ENCODE data around the gene BCAS4.

The BCAS4 gene

GRCh38 chr20:50842821-50843220 lies 48.0 kb downstream of the BCAS4 start:
- Histone ChIP-seq H3K9me3 (ENCODE audit: control insufficient read depth, low read length) (no peaks in the 10 kb centered on the region), H3K27me3 (ENCODE audit: control insufficient read depth, insufficient read depth, low read length, poor library complexity, severe bottlenecking) (no peaks in the 10 kb centered on the region), H3K4me3 (ENCODE audit: insufficient read depth, low read depth, low read length) (no peak overlapping the region), H3K27ac (ENCODE audit: insufficient read depth, low read depth, low read length, poor library complexity, severe bottlenecking) (no peak overlapping the region), H3K4me1 (ENCODE audit: control insufficient read depth, insufficient read depth, low read length) (no peaks in the 10 kb centered on the region), H3K36me3 (ENCODE audit: control insufficient read depth, insufficient read depth, low read length) (no peaks in the 10 kb centered on the region)
- WGBS, 2 experiments: 93 to 94% methylated on average over 5 of the region's 5 CpGs

- H3K36me3 ChIP-seq (ENCODE audit: control insufficient read depth, insufficient read depth, low read length): no peaks in the 10 kb centered on the region
- H3K27me3 ChIP-seq (ENCODE audit: control insufficient read depth, insufficient read depth, low read length, poor library complexity, severe bottlenecking): no peaks in the 10 kb centered on the region
- no peak overlapping the region for H3K4me3 ChIP-seq (ENCODE audit: insufficient read depth, low read depth, low read length)
- no peak overlapping the region for H3K27ac ChIP-seq (ENCODE audit: insufficient read depth, low read depth, low read length, poor library complexity, severe bottlenecking)
- H3K4me1 ChIP-seq (ENCODE audit: control insufficient read depth, insufficient read depth, low read length): no peaks in the 10 kb centered on the region
- WGBS, 2 experiments: 91 to 93% methylated on average over 9 of the region's 9 CpGs
- no peaks in the 10 kb centered on the region for H3K9me3 ChIP-seq (ENCODE audit: control insufficient read depth, low read length)
Observed at GRCh38 chr20:50843331-50844276, 48.7 kb downstream of the BCAS4 start.

GRCh38 chr20:50844430-50845100 lies 49.7 kb downstream of the BCAS4 start:
- no peaks in the 10 kb centered on the region for H3K9me3 ChIP-seq (ENCODE audit: control insufficient read depth, low read length)
- WGBS, 2 experiments: 94% methylated on average over 9 of the region's 9 CpGs
- H3K27ac ChIP-seq (ENCODE audit: insufficient read depth, low read depth, low read length, poor library complexity, severe bottlenecking): no peak overlapping the region
- no peaks in the 10 kb centered on the region for H3K36me3 ChIP-seq (ENCODE audit: control insufficient read depth, insufficient read depth, low read length)
- H3K4me3 ChIP-seq (ENCODE audit: insufficient read depth, low read depth, low read length): no peak overlapping the region
- H3K27me3 ChIP-seq (ENCODE audit: control insufficient read depth, insufficient read depth, low read length, poor library complexity, severe bottlenecking): no peaks in the 10 kb centered on the region
- no peaks in the 10 kb centered on the region for H3K4me1 ChIP-seq (ENCODE audit: control insufficient read depth, insufficient read depth, low read length)

GRCh38 chr20:50845566-50846215 lies 50.8 kb downstream of the BCAS4 start:
- Histone ChIP-seq H3K27ac (ENCODE audit: insufficient read depth, low read depth, low read length, poor library complexity, severe bottlenecking) (no peak overlapping the region), H3K9me3 (ENCODE audit: control insufficient read depth, low read length) (no peaks in the 10 kb centered on the region), H3K4me3 (ENCODE audit: insufficient read depth, low read depth, low read length) (no peak overlapping the region), H3K36me3 (ENCODE audit: control insufficient read depth, insufficient read depth, low read length) (no peaks in the 10 kb centered on the region), H3K4me1 (ENCODE audit: control insufficient read depth, insufficient read depth, low read length) (no peaks in the 10 kb centered on the region), H3K27me3 (ENCODE audit: control insufficient read depth, insufficient read depth, low read length, poor library complexity, severe bottlenecking) (no peaks in the 10 kb centered on the region)
- 94 to 95% methylated on average over 15 of the region's 15 CpGs for WGBS, 2 experiments

GRCh38 chr20:50848341-50848808 lies 53.5 kb downstream of the BCAS4 start:
- 82 to 86% methylated on average over 8 of the region's 8 CpGs for WGBS, 2 experiments
- no peak overlapping the region for H3K4me3 ChIP-seq (ENCODE audit: insufficient read depth, low read depth, low read length)
- H3K9me3 ChIP-seq (ENCODE audit: control insufficient read depth, low read length): no peaks in the 10 kb centered on the region
- peaks cover 4% of the 10 kb centered on the region for H3K4me1 ChIP-seq (ENCODE audit: control insufficient read depth, insufficient read depth, low read length)
- no peak overlapping the region for H3K27ac ChIP-seq (ENCODE audit: insufficient read depth, low read depth, low read length, poor library complexity, severe bottlenecking)
- H3K27me3 ChIP-seq (ENCODE audit: control insufficient read depth, insufficient read depth, low read length, poor library complexity, severe bottlenecking): no peaks in the 10 kb centered on the region
- no peaks in the 10 kb centered on the region for H3K36me3 ChIP-seq (ENCODE audit: control insufficient read depth, insufficient read depth, low read length)

GRCh38 chr20:50848846-50849673 lies 54.2 kb downstream of the BCAS4 start:
- Histone ChIP-seq H3K36me3 (ENCODE audit: control insufficient read depth, insufficient read depth, low read length) (no peaks in the 10 kb centered on the region), H3K27me3 (ENCODE audit: control insufficient read depth, insufficient read depth, low read length, poor library complexity, severe bottlenecking) (no peaks in the 10 kb centered on the region), H3K27ac (ENCODE audit: insufficient read depth, low read depth, low read length, poor library complexity, severe bottlenecking) (no peak overlapping the region), H3K9me3 (ENCODE audit: control insufficient read depth, low read length) (no peaks in the 10 kb centered on the region), H3K4me3 (ENCODE audit: insufficient read depth, low read depth, low read length) (no peak overlapping the region), H3K4me1 (ENCODE audit: control insufficient read depth, insufficient read depth, low read length) (peaks cover 4% of the 10 kb centered on the region)
- WGBS, 2 experiments: 70 to 75% methylated on average over 18 of the region's 18 CpGs

GRCh38 chr20:50850721-50851286 lies 55.9 kb downstream of the BCAS4 start:
- 43 to 47% methylated on average over 9 to 13 of the region's 13 CpGs for WGBS, 2 experiments

GRCh38 chr20:50852085-50852484 lies 57.2 kb downstream of the BCAS4 start:
- 92 to 94% methylated on average over 9 of the region's 9 CpGs for WGBS, 2 experiments
- no peaks in the 10 kb centered on the region for H3K27me3 ChIP-seq (ENCODE audit: control insufficient read depth, insufficient read depth, low read length, poor library complexity, severe bottlenecking)
- no peak overlapping the region for H3K4me3 ChIP-seq (ENCODE audit: insufficient read depth, low read depth, low read length)
- H3K36me3 ChIP-seq (ENCODE audit: control insufficient read depth, insufficient read depth, low read length): no peaks in the 10 kb centered on the region
- H3K27ac ChIP-seq (ENCODE audit: insufficient read depth, low read depth, low read length, poor library complexity, severe bottlenecking): no peak overlapping the region
- H3K9me3 ChIP-seq (ENCODE audit: control insufficient read depth, low read length): no peaks in the 10 kb centered on the region
- H3K4me1 ChIP-seq (ENCODE audit: control insufficient read depth, insufficient read depth, low read length): peaks cover 4% of the 10 kb centered on the region

More at GRCh38 chr20:50850721-50851286, 55.9 kb downstream of the BCAS4 start:
- Histone ChIP-seq H3K9me3 (ENCODE audit: control insufficient read depth, low read length) (no peaks in the 10 kb centered on the region), H3K4me1 (ENCODE audit: control insufficient read depth, insufficient read depth, low read length) (peaks cover 4% of the 10 kb centered on the region), H3K27me3 (ENCODE audit: control insufficient read depth, insufficient read depth, low read length, poor library complexity, severe bottlenecking) (no peaks in the 10 kb centered on the region), H3K27ac (ENCODE audit: insufficient read depth, low read depth, low read length, poor library complexity, severe bottlenecking) (no peak overlapping the region), H3K36me3 (ENCODE audit: control insufficient read depth, insufficient read depth, low read length) (no peaks in the 10 kb centered on the region), H3K4me3 (ENCODE audit: insufficient read depth, low read depth, low read length) (no peak overlapping the region)

GRCh38 chr20:50854506-50855249 lies 59.8 kb downstream of the BCAS4 start:
- no peak overlapping the region for H3K4me3 ChIP-seq (ENCODE audit: insufficient read depth, low read depth, low read length)
- no peak overlapping the region for H3K27ac ChIP-seq (ENCODE audit: insufficient read depth, low read depth, low read length, poor library complexity, severe bottlenecking)
- no peaks in the 10 kb centered on the region for H3K27me3 ChIP-seq (ENCODE audit: control insufficient read depth, insufficient read depth, low read length, poor library complexity, severe bottlenecking)
- WGBS, 2 experiments: 91 to 94% methylated on average over 18 of the region's 18 CpGs
- H3K4me1 ChIP-seq (ENCODE audit: control insufficient read depth, insufficient read depth, low read length): peaks cover 4% of the 10 kb centered on the region
- H3K9me3 ChIP-seq (ENCODE audit: control insufficient read depth, low read length): no peaks in the 10 kb centered on the region
- no peaks in the 10 kb centered on the region for H3K36me3 ChIP-seq (ENCODE audit: control insufficient read depth, insufficient read depth, low read length)

All from ectodermal cell (in vitro differentiated cells).